Retinal pigment epithelial cell (primary cell): Measurements from ENCODE around the gene BLVRA.

Experiments used
- DNase-seq: peaks from one replicate; pipeline ENCODE4 v3.0.0-alpha.2; 2010; ENCODE audit warnings: low read depth
- H3K4me3 ChIP-seq: 2 replicates; pipeline ENCODE4 v1.5.1; 2011; ENCODE audit warnings: mild to moderate bottlenecking, low read length, control low read depth, moderate library complexity
- CTCF ChIP-seq: conservative IDR thresholded peaks from 2 replicates; pipeline ENCODE4 v1.5.1; 2011; ENCODE audit warnings: low read depth, low read length, control low read depth, inconsistent platforms

The BLVRA gene

GRCh38 chr7:43758822-43759683 lies 573 bp downstream of the BLVRA start:
- no peak for DNase-seq
- no peak for TF ChIP-seq CTCF
- H3K4me3 ChIP-seq = peak overlapping the region; percentile 62

- no peak overlapping the region for H3K4me3 ChIP-seq
- no peak for TF ChIP-seq CTCF
- no peak for DNase-seq
Measured at GRCh38 chr7:43760861-43761260, 2.4 kb downstream of the BLVRA start.

- DNase-seq = no peak
- H3K4me3 ChIP-seq = no peak overlapping the region
- TF ChIP-seq CTCF = no peak
Measured at GRCh38 chr7:43761382-43761781, 2.9 kb downstream of the BLVRA start.

- TF ChIP-seq CTCF = no peak
- no peak overlapping the region for H3K4me3 ChIP-seq
- no peak for DNase-seq
Measured at GRCh38 chr7:43761938-43762692, 3.6 kb downstream of the BLVRA start.

- TF ChIP-seq CTCF = no peak
- DNase-seq = no peak
- no peak overlapping the region for H3K4me3 ChIP-seq
Measured at GRCh38 chr7:43763183-43763582, 4.7 kb downstream of the BLVRA start.

- no peak for DNase-seq
- TF ChIP-seq CTCF = no peak
- H3K4me3 ChIP-seq = no peak overlapping the region
Measured at GRCh38 chr7:43764039-43764761, 5.7 kb downstream of the BLVRA start.
